Measurements from ENCODE around the gene BAG5. TPM values are rescaled to one million over a fixed set of nuclear protein-coding genes. Genes with fewer than 3 reads are reported as not detected.
"Not testable (repeated sequence)": the region's sequence is repeated elsewhere in the genome, so short reads cannot be mapped to it uniquely, and the experiment has no call there.

The BAG5 gene, protein sequence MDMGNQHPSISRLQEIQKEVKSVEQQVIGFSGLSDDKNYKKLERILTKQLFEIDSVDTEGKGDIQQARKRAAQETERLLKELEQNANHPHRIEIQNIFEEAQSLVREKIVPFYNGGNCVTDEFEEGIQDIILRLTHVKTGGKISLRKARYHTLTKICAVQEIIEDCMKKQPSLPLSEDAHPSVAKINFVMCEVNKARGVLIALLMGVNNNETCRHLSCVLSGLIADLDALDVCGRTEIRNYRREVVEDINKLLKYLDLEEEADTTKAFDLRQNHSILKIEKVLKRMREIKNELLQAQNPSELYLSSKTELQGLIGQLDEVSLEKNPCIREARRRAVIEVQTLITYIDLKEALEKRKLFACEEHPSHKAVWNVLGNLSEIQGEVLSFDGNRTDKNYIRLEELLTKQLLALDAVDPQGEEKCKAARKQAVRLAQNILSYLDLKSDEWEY
- total RNA-seq (10 to 100 TPM; 29.9 to 38.9 (median 36.4) TPM), polyA plus RNA-seq (10 to 100 TPM; 46.2 to 51.7 TPM), total RNA-seq (83.2 reads per million, percentile 81 among the genes with 10 or more reads in this experiment)

DNA sequence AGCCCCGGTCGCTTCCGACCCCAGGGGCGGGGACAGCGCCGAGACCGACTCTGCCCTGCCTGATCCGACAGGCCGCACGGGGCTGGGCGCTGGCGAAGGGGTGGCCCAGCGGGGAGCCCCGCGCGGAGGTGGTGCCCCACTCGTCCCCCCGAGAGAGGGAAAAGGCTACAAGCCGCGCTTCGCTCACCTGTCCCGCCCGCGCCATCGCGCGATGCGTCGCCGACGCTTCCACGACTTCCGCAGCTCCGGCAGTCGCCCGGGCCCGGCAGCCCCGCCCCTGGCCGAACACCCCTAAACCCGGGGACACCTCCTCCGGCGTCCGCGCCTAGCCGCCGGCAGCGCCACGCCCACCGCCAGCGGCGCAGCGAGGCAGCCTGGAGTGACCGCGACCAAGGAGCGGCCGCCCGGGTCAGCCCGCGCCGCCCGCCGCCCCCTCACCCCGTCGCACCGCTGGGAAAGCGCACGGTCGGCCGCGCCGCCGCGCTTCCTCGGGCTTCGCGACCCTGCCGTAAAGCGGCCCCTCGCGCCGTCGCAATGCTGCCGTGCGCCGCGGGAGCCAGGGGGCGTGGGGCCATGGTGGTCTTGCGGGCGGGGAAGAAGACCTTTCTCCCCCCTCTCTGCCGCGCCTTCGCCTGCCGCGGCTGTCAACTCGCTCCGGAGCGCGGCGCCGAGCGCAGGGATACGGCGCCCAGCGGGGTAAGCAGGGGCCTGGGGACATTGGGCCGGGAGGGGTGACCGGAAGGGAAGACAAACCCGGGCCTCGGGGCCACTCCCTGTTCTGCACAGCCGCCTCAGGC, at the start of gene BAG5, which contains the start of gene COA8:
Gene BAG5 (minus strand): TSS at position 229 of the 797 bp plus-strand sequence. CDS start 1,493 bp downstream, outside the sequence.
Gene COA8 (plus strand): TSS at position 532 of the 797 bp plus-strand sequence. CDS start 42 bp downstream, at position 574.
- H3K27me3 ChIP-seq (ENCODE audit: control insufficient read depth in 2 of 2, insufficient read depth in 2 of 2, low read length in 2 of 2), result no peaks in the 10 kb centered on the region
- H3K36me3 ChIP-seq (ENCODE audit: control insufficient read depth in 2 of 3, insufficient read depth in 3 of 3, low read length in 3 of 3), result peaks cover 8 to 40% (median 11%) of the 10 kb centered on the region in 3 experiments
- peak within 1 kb of the TSS; percentile 91 for H3K4me3 ChIP-seq (ENCODE audit: low read length)
- peaks cover 0 to 1% (median 0%) of the 10 kb centered on the region in 11 donors for H3K9me3 Mint-ChIP-seq
- peak within 1 kb of the TSS; percentile 87 to 96 (median 92) for H3K27ac Mint-ChIP-seq
- H3K4me1 ChIP-seq (ENCODE audit: control insufficient read depth in 2 of 2, insufficient read depth in 2 of 2, low read length in 2 of 2), result peaks cover 32 to 38% of the 10 kb centered on the region in 2 donors
- H3K27ac ChIP-seq (ENCODE audit: low read depth, low read length), result peak within 1 kb of the TSS; percentile 87
- ChIA-PET CTCF (interaction anchor here (0.9 to 1.4 kb wide), 2 partner anchors 10 to 66 kb away, joined by 3 to 4 read pairs; partner anchors contain the start of gene KLC1), POLR2A (interaction anchor here (0.6 to 1.1 kb wide), 7 partner anchors 8 to 229 kb away, joined by 3 to 6 read pairs (median 3); partner anchors contain the start of genes CKB, EIF5 and KLC1)
- peaks cover 0 to 13% (median 5%) of the 10 kb centered on the region in 5 donors for H3K36me3 Mint-ChIP-seq
- H3K4me1 Mint-ChIP-seq, result peaks cover 47 to 73% (median 62%) of the 10 kb centered on the region in 7 donors
- no peaks in the 10 kb centered on the region for H3K9me3 ChIP-seq (ENCODE audit: control insufficient read depth in 2 of 3, low read length in 3 of 3)
- peak within 1 kb of the TSS; percentile 91 to 98 (median 94) for H3K4me3 Mint-ChIP-seq
- ATAC-seq (peak; percentile 91), DNase-seq (peak; percentile 81 to 94 (median 88))
- intact Hi-C loops (cut with micrococcal nuclease), result loop anchor here (1.0 to 5.0 kb wide), 9 partner anchors 33 to 360 kb away; partner anchors contain the start of genes KLC1 (in 2 of the 2), MARK3 (in 2 of the 2), TRMT61A (in 2 of the 2) and XRCC3 (in 2 of the 2)
- no peaks in the 10 kb centered on the region for H3K27me3 Mint-ChIP-seq

DNA sequence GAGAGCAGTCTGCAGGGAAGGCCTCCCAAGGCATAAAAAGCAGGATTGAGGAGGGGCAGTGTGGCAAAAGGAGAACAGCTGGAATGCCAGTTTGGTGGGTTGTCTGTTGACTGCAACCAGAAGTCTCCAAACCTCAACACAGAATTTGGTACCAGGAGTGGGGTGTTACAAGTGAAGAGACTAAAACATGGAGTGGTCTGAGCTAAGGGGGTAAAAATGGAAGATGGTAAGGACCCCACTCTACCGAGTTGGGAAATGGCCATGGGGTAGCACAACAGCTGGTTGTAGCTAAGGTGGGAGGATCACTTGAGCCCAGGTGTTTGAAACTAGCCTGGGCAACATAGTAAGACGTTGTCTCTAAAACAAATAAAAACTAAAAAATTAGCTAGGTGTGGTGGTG, 48.8 kb upstream of the BAG5 start:
- peaks cover 0 to 10% (median 6%) of the 10 kb centered on the region in 5 donors for H3K36me3 Mint-ChIP-seq
- Histone ChIP-seq H3K4me1 (ENCODE audit: control insufficient read depth in 2 of 2, insufficient read depth in 2 of 2, low read length in 2 of 2) (peaks cover 18 to 21% of the 10 kb centered on the region in 2 donors), H3K27me3 (ENCODE audit: control insufficient read depth in 2 of 2, insufficient read depth in 2 of 2, low read length in 2 of 2) (no peaks in the 10 kb centered on the region), H3K36me3 (ENCODE audit: control insufficient read depth in 2 of 3, insufficient read depth in 3 of 3, low read length in 3 of 3) (no peaks in the 10 kb centered on the region), H3K4me3 (ENCODE audit: low read length) (no peak overlapping the region), H3K27ac (ENCODE audit: low read depth, low read length) (no peak overlapping the region), H3K9me3 (ENCODE audit: control insufficient read depth in 2 of 3, low read length in 3 of 3) (peaks cover 0 to 9% (median 0%) of the 10 kb centered on the region in 3 experiments)
- DNase-seq (no peak), ATAC-seq (no peak)
- peaks cover 14 to 22% (median 20%) of the 10 kb centered on the region in 7 donors for H3K4me1 Mint-ChIP-seq
- POLR2A ChIA-PET, result no interaction called here
- intact Hi-C loops (cut with micrococcal nuclease), result no loop called here
- H3K27ac Mint-ChIP-seq, result no peak overlapping the region
- peaks cover 0 to 28% (median 0%) of the 10 kb centered on the region in 5 donors for H3K27me3 Mint-ChIP-seq
- CTCF ChIA-PET, result interaction anchor here (0.6 kb wide), 1 partner anchor 137 kb away, joined by 3 read pairs; no protein-coding TSS in a partner anchor
- H3K9me3 Mint-ChIP-seq, result peaks cover 0 to 18% (median 8%) of the 10 kb centered on the region in 11 donors
- H3K4me3 Mint-ChIP-seq, result peak overlapping the region in 1 of 10 donors; percentile 4

DNA sequence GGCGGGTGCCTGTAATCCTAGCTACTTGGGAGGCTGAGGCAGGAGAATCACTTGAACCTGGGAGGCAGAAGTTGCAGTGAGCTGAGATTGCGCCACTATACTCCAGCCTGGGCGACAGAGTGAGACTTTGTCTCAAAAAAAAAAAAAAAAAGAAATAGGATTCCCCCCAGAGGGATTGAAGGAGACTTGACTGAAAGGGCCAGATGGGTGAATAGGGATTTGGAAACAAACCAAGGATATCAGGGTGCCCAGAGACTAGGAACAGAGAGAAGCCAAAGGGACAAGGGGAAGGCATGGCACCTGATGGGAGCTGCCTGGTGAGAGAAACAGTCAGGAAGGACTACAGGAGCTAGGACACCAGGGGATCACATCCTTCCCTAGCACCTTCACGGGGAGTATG, 46.6 kb upstream of the BAG5 start:
- DNase-seq; H3K27ac ChIP-seq (ENCODE audit: low read depth, low read length); H3K36me3 ChIP-seq (ENCODE audit: control insufficient read depth in 2 of 3, insufficient read depth in 3 of 3, low read length in 3 of 3); intact Hi-C loops (cut with micrococcal nuclease); CTCF ChIA-PET; ATAC-seq; H3K36me3 Mint-ChIP-seq; H3K9me3 ChIP-seq (ENCODE audit: control insufficient read depth in 2 of 3, low read length in 3 of 3); H3K27me3 ChIP-seq (ENCODE audit: control insufficient read depth in 2 of 2, insufficient read depth in 2 of 2, low read length in 2 of 2); H3K4me3 ChIP-seq (ENCODE audit: low read length): not testable (repeated sequence)
- Mint-ChIP-seq H3K4me3 (peak overlapping the region in 1 of 10 donors; percentile 4), H3K9me3 (peaks cover 0 to 18% (median 8%) of the 10 kb centered on the region in 11 donors), H3K27me3 (peaks cover 0 to 28% (median 0%) of the 10 kb centered on the region in 5 donors), H3K27ac (peak overlapping the region in 1 of 9 donors; percentile 6), H3K4me1 (peaks cover 14 to 28% (median 21%) of the 10 kb centered on the region in 7 donors)
- POLR2A ChIA-PET, result interaction anchor here (1.6 to 2.9 kb wide), 2 partner anchors 20 to 48 kb away, joined by 3 to 9 read pairs; partner anchors contain the start of gene KLC1
- H3K4me1 ChIP-seq (ENCODE audit: control insufficient read depth in 2 of 2, insufficient read depth in 2 of 2, low read length in 2 of 2), result peaks cover 18 to 21% of the 10 kb centered on the region in 2 donors

DNA sequence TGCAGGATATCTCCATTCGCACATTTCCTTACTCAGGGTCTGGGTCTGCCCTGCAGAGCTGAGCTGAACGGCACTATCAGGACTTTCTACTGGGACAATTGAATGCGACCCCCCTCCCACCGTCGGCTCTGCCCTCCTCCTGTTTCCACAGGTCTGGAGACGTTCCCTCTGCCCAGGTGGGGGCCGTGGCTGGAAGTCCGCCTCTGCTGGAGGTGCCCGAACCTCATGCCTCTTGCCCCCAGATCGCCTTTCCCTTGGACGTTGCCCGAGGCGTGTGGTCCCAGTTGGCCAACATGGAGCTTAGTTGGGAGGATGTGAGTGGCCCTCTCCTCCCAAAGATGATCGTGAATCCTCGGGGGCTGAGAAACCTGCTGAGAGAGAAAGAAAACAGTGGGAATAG, 45.4 kb upstream of the BAG5 start:
- Histone ChIP-seq H3K27ac (ENCODE audit: low read depth, low read length) (no peak overlapping the region), H3K4me3 (ENCODE audit: low read length) (peak overlapping the region; percentile 49), H3K27me3 (ENCODE audit: control insufficient read depth in 2 of 2, insufficient read depth in 2 of 2, low read length in 2 of 2) (no peaks in the 10 kb centered on the region), H3K36me3 (ENCODE audit: control insufficient read depth in 2 of 3, insufficient read depth in 3 of 3, low read length in 3 of 3) (no peaks in the 10 kb centered on the region), H3K9me3 (ENCODE audit: control insufficient read depth in 2 of 3, low read length in 3 of 3) (peaks cover 0 to 9% (median 0%) of the 10 kb centered on the region in 3 experiments), H3K4me1 (ENCODE audit: control insufficient read depth in 2 of 2, insufficient read depth in 2 of 2, low read length in 2 of 2) (peaks cover 18 to 21% of the 10 kb centered on the region in 2 donors)
- H3K9me3 Mint-ChIP-seq, result peaks cover 0 to 18% (median 8%) of the 10 kb centered on the region in 11 donors
- peaks cover 14 to 28% (median 21%) of the 10 kb centered on the region in 7 donors for H3K4me1 Mint-ChIP-seq
- ChIA-PET CTCF (no interaction called here), POLR2A (interaction anchor here (0.7 to 2.9 kb wide), 4 partner anchors 22 to 92 kb away, joined by 3 to 9 read pairs (median 4); partner anchors contain the start of gene KLC1)
- peak; percentile 10 for ATAC-seq
- DNase-seq, result no peak
- H3K4me3 Mint-ChIP-seq, result peak overlapping the region; percentile 76 to 93 (median 84)
- peak overlapping the region in 4 of 9 donors; percentile 42 to 63 (median 56) for H3K27ac Mint-ChIP-seq
- peaks cover 0 to 28% (median 0%) of the 10 kb centered on the region in 5 donors for H3K27me3 Mint-ChIP-seq
- intact Hi-C loops (cut with micrococcal nuclease), result loop anchor here (1.0 to 2.0 kb wide), 5 partner anchors 17 to 107 kb away; partner anchors contain the start of genes KLC1 (in 2 of the 2), XRCC3 (in 1 of the 2) and ZFYVE21 (in 1 of the 2)
- H3K36me3 Mint-ChIP-seq, result peaks cover 0 to 10% (median 6%) of the 10 kb centered on the region in 5 donors

DNA sequence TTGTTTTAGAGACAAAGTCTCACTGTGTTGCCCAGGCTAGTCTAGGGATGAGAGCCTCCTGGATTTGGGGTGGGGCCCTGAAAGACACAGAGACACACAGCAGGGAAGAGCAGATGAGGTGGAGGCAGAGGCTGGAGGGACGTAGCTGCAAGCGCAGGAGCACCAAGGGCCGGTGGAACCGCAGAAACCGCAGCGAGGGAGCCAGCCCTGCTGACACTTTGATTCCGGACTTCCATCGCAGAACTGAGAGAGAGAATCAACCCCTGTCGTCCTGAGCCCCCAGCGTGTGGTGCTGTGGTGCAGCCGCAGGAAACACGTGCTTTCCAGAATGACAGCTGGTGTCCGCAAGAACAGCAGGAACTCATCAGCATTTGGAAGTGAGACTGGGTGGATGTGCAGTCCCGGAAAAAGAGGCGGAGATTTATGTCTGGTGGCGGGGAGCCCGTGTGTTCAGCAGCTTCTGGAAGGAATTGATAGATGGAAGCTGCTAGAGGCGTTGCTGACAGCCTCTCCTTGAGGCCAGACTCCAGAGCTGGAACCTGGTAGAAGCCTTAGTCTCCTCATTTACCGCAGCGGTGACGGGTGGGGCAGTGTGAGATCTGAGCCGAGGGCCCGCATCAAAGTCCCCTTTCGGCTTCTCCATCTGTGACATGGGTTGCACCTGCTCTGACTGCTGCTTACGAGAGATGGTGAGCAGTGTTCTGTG, 44.7 kb upstream of the BAG5 start:
- intact Hi-C loops (cut with micrococcal nuclease), result loop anchor here (1.0 to 2.0 kb wide), 5 partner anchors 18 to 108 kb away; partner anchors contain the start of genes KLC1 (in 2 of the 2), XRCC3 (in 1 of the 2) and ZFYVE21 (in 1 of the 2)
- peaks cover 0 to 28% (median 0%) of the 10 kb centered on the region in 5 donors for H3K27me3 Mint-ChIP-seq
- ATAC-seq (peak; percentile 84), DNase-seq (peak; percentile 15 to 63 (median 46))
- Histone ChIP-seq H3K4me1 (ENCODE audit: control insufficient read depth in 2 of 2, insufficient read depth in 2 of 2, low read length in 2 of 2) (peaks cover 18 to 21% of the 10 kb centered on the region in 2 donors), H3K27ac (ENCODE audit: low read depth, low read length) (no peak overlapping the region), H3K36me3 (ENCODE audit: control insufficient read depth in 2 of 3, insufficient read depth in 3 of 3, low read length in 3 of 3) (no peaks in the 10 kb centered on the region), H3K27me3 (ENCODE audit: control insufficient read depth in 2 of 2, insufficient read depth in 2 of 2, low read length in 2 of 2) (no peaks in the 10 kb centered on the region), H3K4me3 (ENCODE audit: low read length) (peak overlapping the region; percentile 49), H3K9me3 (ENCODE audit: control insufficient read depth in 2 of 3, low read length in 3 of 3) (peaks cover 0 to 9% (median 0%) of the 10 kb centered on the region in 3 experiments)
- H3K4me1 Mint-ChIP-seq, result peaks cover 14 to 28% (median 21%) of the 10 kb centered on the region in 7 donors
- peaks cover 0 to 17% (median 8%) of the 10 kb centered on the region in 11 donors for H3K9me3 Mint-ChIP-seq
- ChIA-PET POLR2A (interaction anchor here (0.7 to 2.9 kb wide), 4 partner anchors 22 to 92 kb away, joined by 3 to 9 read pairs (median 4); partner anchors contain the start of gene KLC1), CTCF (interaction anchor here (0.5 kb wide), 1 partner anchor 73 kb away, joined by 3 read pairs; no protein-coding TSS in a partner anchor)
- H3K27ac Mint-ChIP-seq, result peak overlapping the region; percentile 19 to 86 (median 52)
- H3K36me3 Mint-ChIP-seq, result peaks cover 0 to 10% (median 6%) of the 10 kb centered on the region in 5 donors
- H3K4me3 Mint-ChIP-seq, result peak overlapping the region; percentile 76 to 93 (median 84)
